Activated naive CD8-positive, alpha-beta T cell treated with anti-CD3 and anti-CD28 coated beads, Interleukin-2, amount 50 U/mL, for 24 hours (primary cell): ENCODE results near the gene UBXN6.
A peak's percentile ranks its signal among the peaks of the same experiment; 100 is the strongest.

ENCODE experiments used
- ATAC-seq: fragments of 150-1000 bp; cut with Tn5 transposase; one replicate; pipeline ENCODE4 v1.10.0; 2021
- DNase-seq: peaks from one replicate; pipeline ENCODE4 v3.0.0; 2021
- H3K27ac Mint-ChIP-seq: one replicate; pipeline ENCODE4 v1.8.0; 2021; ENCODE audit warnings: mild to moderate bottlenecking, mixed read lengths
- H3K27me3 Mint-ChIP-seq: one replicate; pipeline ENCODE4 v1.8.0; 2021; ENCODE audit warnings: mixed read lengths
- H3K36me3 Mint-ChIP-seq: one replicate; pipeline ENCODE4 v1.8.0; 2021; ENCODE audit warnings: low read depth, mixed read lengths
- H3K4me1 Mint-ChIP-seq: one replicate; pipeline ENCODE4 v1.8.0; 2021; ENCODE audit warnings: mixed read lengths
- H3K4me3 Mint-ChIP-seq: one replicate; pipeline ENCODE4 v1.8.0; 2021; ENCODE audit warnings: mild to moderate bottlenecking, moderate library complexity, mixed read lengths
- H3K9me3 Mint-ChIP-seq: one replicate; pipeline ENCODE4 v1.8.0; 2021; ENCODE audit warnings: mixed read lengths

UBXN6 gene

DNA sequence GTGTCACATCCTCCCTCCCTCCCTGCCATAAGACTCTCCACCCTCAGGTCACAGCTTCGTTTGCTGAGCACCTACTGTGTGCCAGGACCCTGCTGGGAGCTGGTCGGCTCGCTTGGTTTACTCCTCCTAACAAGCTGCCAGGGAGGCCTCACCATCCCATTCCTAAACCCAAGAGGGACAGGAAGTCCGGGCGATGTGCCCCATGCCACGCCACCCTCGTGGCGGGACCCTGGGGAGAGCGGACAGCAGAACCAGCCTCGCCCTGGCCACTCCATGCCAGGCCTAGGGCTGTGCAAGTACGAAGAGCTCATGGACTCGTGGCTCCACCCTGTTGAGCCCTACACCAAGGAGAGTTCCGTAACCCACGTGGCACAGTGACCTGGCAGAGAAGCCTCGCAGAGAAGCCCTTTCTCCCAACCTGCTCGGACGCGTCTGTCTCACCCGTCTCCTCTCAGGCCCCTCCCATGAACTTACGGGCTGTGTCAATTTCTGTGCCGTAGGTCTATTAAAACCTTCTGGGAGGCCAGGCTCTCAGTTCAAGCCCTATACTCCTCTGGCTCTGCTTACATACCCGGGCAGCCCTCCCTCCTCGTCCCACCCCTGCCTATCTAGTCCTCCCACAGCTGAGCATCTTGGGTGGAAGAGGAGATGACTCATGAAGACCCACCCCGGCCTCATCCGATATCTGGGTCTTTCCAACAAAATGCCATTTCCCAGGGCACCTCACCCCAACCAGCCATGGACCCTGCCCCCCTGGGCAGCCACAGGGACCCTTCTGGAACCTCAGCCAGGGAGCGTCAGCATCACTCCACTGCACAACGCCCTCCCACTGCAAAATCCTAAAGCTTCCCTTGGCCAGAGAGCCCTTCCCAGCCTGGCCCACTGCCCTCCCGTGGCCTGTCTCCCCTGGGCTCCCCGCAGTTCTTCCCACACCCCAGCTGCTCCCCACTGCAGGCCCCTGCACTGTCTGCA is 2.6 kb downstream of the UBXN6 start:
- DNase-seq (no peak), ATAC-seq (no peak)
- H3K4me3 Mint-ChIP-seq = no peak overlapping the region
- H3K27ac Mint-ChIP-seq = peak overlapping the region; percentile 54
- peaks cover 2% of the 10 kb centered on the region for H3K27me3 Mint-ChIP-seq
- H3K9me3 Mint-ChIP-seq = no peaks in the 10 kb centered on the region
- peaks cover 6% of the 10 kb centered on the region for H3K36me3 Mint-ChIP-seq
- peaks cover 16% of the 10 kb centered on the region for H3K4me1 Mint-ChIP-seq

DNA sequence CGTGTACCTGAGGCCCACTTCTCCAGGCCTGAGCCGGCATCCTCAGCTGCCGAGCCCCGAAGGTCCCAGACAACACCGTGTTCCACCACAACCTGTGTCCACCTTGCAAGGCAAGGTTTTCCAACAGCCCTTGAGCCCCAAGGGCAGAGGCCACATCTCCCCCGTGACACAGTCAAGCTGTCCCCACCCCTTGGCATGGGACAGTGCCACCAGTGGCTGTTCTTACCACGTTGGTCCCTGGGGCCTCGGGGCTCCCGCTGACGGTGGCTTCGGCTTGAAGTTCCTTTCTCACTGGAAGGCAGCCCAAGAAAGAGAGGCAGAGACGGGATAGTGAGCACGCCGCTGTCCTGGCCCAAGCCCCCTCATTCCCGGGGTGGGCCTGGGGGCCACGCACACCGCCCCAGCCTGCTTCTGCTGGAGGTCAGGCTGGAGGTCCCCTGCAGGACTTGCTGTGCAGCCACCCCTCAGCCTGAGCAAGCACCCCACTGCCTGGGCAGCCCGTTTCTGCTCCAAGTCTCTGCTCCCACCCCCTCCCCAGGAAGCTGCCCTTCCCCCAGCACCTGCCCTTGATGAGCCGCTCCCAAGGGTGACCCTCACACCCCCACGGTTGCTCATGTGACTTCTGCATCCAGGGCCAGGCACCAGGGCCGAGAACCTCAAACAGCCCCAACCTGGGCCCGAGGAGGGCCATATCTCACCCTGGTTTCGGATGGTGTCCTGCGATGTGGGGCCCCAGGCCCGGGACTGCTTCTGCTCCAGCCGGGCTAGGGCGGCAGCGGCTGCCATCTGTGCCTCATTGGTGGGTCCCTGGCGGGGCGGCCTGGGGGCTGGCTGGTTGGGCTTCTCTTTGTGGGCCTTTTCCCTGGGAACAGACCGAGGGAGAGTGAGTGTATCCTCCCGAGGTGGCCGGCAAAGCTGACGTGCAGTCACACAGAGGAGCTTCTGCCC is 4.1 kb downstream of the UBXN6 start:
- H3K36me3 Mint-ChIP-seq = peaks cover 9% of the 10 kb centered on the region
- H3K9me3 Mint-ChIP-seq = no peaks in the 10 kb centered on the region
- H3K4me3 Mint-ChIP-seq = no peak overlapping the region
- DNase-seq (no peak), ATAC-seq (no peak)
- no peak overlapping the region for H3K27ac Mint-ChIP-seq
- peaks cover 16% of the 10 kb centered on the region for H3K4me1 Mint-ChIP-seq
- peaks cover 2% of the 10 kb centered on the region for H3K27me3 Mint-ChIP-seq

DNA sequence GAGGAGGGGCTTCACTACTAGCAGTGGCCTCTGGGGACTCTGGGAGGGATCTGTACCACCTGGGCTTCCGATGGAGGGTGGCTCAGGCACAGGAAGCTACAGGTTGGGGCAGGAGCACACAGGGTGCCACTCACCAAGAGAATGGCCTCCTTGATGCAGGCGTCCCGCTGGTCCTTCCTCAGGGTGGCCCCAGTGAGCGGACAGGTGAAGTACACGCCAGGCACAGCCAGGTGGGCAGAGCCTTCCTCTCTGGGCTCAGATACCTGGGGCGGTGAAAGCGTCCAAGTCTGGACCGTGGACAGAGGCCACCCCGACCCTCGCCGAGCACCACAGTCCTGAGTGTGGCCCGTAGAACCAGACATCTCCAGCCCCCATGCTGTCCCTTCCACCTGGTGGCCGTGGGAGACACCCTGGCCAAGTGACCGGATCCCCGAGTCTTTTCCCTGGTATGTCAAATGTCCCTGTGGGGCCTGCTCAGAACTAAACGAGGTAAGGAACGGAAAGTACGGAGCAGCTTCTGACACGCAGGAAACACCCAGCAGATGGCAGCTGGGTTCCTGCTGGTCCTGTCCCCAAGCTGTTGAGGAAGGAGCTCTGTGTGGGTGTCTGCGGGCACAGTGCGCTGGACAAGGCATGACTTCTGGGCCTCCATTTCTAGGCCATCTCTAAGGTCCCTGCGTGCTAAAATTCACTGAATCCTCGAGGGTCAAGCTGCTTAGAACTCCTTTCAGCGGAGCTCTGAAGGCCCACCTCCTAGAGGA is 5.2 kb downstream of the UBXN6 start:
- no peak overlapping the region for H3K27ac Mint-ChIP-seq
- no peak for DNase-seq
- H3K4me3 Mint-ChIP-seq = no peak overlapping the region
- H3K4me1 Mint-ChIP-seq = peaks cover 13% of the 10 kb centered on the region
- H3K9me3 Mint-ChIP-seq = no peaks in the 10 kb centered on the region
- ATAC-seq = no peak
- peaks cover 9% of the 10 kb centered on the region for H3K36me3 Mint-ChIP-seq
- H3K27me3 Mint-ChIP-seq = no peaks in the 10 kb centered on the region

DNA sequence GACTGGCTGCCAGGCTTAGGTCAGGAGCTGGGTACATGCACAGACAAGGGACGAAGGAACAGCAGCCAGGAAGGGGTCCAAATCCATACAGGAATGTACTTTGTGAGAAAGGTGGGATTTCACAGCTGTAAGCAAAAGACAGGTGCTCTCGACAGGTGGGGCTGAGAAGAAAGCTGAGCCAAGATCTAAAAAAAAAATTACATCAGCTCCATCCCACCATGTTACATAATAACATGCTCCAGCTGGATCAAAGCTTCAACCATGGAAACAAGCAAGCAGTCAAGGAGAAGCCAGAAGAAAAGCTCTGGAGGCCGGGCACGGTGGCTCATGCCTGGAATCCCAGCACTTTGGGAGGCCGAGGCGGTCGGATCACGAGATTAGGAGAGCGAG is 8.0 kb downstream of the UBXN6 start:
- no peaks in the 10 kb centered on the region for H3K9me3 Mint-ChIP-seq
- H3K4me1 Mint-ChIP-seq = no peaks in the 10 kb centered on the region
- peaks cover 10% of the 10 kb centered on the region for H3K36me3 Mint-ChIP-seq
- ATAC-seq (no peak), DNase-seq (no peak)
- H3K4me3 Mint-ChIP-seq = no peak overlapping the region
- no peak overlapping the region for H3K27ac Mint-ChIP-seq
- H3K27me3 Mint-ChIP-seq = no peaks in the 10 kb centered on the region

DNA sequence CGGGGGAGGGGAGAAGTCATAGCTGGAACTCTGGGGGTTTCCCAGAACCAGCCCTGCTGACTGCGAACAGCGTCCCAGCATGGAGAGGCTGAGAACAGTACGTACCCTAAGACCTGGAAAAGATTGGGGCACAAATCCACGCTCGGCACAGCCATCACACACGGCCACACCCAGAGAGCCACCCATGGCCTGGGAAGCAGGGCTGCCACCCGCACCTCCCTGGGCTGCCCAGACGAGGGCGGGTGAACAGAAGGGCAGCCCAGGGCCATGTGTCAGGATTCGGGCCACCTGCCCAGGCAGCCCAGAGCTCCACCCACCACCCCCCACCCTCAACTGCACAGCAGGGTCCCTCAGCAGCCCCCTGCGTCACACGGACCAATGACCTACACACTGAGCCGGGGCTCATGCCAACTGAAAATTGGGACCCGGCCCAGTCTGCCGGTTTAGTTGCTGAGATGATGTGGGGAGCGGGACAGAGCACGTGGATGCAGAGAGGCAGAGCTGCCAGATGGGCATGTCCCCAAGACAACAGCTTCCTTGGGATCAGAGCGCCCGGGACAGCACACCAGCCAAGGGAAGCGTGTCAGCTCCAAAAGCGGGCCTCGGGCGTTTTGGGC is 8.5 kb downstream of the UBXN6 start:
- peaks cover 10% of the 10 kb centered on the region for H3K36me3 Mint-ChIP-seq
- no peaks in the 10 kb centered on the region for H3K4me1 Mint-ChIP-seq
- DNase-seq (no peak), ATAC-seq (no peak)
- H3K27me3 Mint-ChIP-seq = no peaks in the 10 kb centered on the region
- no peak overlapping the region for H3K4me3 Mint-ChIP-seq
- no peak overlapping the region for H3K27ac Mint-ChIP-seq
- no peaks in the 10 kb centered on the region for H3K9me3 Mint-ChIP-seq

DNA sequence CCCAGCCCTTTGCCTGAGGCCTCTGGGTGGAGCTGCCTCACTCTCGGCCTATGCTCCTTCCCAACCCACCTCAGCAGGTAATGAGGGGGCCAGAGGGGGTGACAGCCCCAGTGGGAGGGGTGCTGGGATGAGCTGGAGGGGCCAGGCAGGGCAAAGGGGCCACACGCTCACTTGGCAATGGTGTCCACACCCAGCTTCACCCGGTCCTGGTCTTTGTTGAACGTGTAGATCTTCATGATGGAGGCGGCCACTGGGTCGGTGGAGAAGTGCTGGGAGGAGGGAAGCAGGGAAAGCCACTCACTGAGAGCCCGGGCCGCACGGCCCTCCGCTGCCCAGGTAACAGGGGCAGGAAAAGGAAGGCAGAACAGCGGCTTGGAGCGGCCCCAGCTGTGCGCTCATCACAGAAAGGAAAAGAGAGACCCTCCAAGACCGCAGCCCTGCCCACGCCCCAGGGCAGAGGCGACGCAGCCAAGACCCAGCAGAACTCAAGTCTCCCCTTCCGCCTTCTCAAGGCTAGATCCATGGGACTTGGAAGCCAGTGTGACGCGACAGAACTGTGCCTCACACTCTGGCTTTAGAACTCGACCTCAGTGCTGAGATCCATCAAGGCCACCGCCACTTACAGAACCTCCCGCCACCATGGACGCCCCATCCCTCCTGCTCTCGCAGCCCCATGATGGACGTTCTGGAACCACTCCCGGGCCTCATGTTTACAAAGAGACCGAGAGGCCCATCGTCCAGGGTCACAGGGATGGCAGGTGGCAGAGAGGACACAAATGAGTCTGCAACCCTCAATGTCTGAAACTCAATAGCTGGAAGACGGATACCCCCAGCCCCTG is 9.2 kb downstream of the UBXN6 start:
- H3K4me3 Mint-ChIP-seq = no peak overlapping the region
- no peaks in the 10 kb centered on the region for H3K4me1 Mint-ChIP-seq
- ATAC-seq = no peak
- no peaks in the 10 kb centered on the region for H3K27me3 Mint-ChIP-seq
- no peak overlapping the region for H3K27ac Mint-ChIP-seq
- DNase-seq = no peak
- H3K9me3 Mint-ChIP-seq = no peaks in the 10 kb centered on the region
- peaks cover 10% of the 10 kb centered on the region for H3K36me3 Mint-ChIP-seq

DNA sequence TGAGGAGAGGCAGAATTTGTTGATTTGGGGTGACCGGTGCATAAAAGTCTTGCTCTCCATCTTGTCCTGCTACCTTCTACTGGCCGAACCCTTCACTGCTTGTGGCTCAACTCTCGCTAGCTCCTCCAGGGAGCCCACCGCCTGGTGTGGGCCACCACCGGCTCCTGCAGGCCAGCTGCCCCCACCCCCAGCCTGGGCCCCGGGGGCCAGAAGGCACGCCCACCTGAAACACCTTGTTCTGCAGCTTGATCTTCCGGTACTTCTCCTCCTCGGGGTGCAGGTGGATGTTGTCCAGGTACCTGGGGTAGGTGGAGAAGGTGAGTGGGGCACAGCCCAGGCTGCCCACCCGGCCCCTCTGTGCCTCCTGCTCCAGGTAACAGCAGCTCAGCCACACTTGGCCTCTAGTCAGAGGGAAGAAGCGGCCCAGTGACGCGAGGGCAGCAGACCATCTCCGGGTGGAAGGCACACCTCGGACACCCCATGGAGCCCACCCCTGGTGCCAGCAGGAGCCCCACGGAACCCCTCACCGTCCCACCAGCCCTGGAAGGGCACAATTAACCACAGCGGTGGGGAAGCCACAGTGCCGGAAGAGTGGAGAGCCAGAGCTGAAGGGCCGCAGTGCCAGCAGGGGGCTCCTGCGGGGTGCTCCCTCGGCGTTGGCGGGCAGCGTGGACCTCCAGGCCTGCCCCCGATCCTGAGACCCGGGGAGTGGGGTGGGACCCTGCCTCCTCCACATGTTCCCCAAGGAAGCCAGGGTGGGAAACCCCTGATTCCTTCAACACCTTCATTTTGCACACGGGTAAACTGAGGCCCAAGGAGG is 10.1 kb downstream of the UBXN6 start:
- no peak overlapping the region for H3K4me3 Mint-ChIP-seq

DNA sequence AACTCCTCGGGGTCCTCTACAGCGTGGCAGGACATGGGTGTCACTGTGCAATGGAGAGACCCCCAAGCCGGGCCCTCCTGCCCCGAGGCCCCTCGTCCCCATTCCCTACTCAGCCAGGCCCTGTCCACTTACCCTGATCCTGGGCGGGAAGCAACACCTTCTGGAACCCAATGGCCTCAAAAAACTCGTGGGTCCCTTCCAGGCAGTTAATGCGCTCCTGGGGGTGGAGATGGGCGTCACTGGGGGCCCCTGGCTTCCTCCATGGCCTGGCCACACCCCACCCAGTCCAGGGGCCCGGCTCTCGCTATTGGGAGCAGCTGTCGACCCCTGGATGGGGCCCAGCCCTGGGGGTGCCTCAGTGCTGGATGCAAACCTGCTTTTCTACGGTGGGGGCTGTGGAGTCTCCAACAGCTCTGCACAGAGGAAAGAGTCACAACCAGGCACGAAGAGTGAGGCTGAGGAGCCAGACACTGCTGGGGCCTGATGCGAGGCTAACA is 10.8 kb downstream of the UBXN6 start:
- no peaks in the 10 kb centered on the region for H3K27me3 Mint-ChIP-seq
- H3K36me3 Mint-ChIP-seq = peaks cover 9% of the 10 kb centered on the region
- no peak for DNase-seq
- H3K9me3 Mint-ChIP-seq = no peaks in the 10 kb centered on the region
- no peak overlapping the region for H3K4me3 Mint-ChIP-seq
- no peaks in the 10 kb centered on the region for H3K4me1 Mint-ChIP-seq
- no peak overlapping the region for H3K27ac Mint-ChIP-seq
- ATAC-seq = no peak

More for the DNA sequence above, 10.1 kb downstream of the UBXN6 start:
- no peak overlapping the region for H3K27ac Mint-ChIP-seq
- DNase-seq (no peak), ATAC-seq (no peak)
- H3K36me3 Mint-ChIP-seq = peaks cover 10% of the 10 kb centered on the region
- no peaks in the 10 kb centered on the region for H3K4me1 Mint-ChIP-seq
- H3K27me3 Mint-ChIP-seq = no peaks in the 10 kb centered on the region
- no peaks in the 10 kb centered on the region for H3K9me3 Mint-ChIP-seq

DNA sequence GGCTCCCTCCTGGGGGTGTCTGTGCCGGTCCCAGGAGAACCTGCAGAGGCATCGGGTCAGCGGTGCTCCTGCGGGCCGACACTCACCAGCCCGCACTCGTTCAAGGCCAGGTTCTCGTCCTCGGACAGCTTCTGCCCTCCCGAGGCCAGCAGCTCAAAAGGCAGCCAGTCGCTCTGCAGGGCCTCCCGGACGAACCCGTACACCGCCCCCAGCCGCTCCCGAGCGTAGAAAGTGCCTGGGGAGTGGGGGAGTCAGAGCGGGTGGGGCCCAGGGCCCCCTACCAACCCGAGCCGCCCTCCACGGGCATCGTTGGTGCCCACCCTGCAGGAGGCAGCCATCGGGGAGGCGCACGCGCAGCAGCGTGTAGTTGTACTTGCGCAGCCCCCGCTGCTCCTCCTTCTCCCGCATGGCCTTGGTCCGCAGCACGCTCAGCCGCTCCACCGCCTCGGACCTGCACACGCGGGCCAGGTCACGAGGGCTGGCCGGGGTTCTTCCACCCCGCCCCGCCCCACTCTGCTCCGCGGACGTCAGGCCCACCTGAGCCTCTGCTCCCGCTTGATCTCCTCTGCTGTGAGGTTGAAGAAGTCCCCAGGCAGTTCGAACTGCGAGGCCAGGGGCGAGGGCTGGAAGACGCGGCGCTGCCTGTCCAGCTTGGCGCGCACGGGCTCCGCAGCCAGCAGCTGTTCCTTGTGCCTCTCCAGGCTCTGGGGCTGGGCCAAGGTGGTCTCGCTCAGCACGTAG is 11.5 kb downstream of the UBXN6 start:
- no peaks in the 10 kb centered on the region for H3K4me1 Mint-ChIP-seq

DNA sequence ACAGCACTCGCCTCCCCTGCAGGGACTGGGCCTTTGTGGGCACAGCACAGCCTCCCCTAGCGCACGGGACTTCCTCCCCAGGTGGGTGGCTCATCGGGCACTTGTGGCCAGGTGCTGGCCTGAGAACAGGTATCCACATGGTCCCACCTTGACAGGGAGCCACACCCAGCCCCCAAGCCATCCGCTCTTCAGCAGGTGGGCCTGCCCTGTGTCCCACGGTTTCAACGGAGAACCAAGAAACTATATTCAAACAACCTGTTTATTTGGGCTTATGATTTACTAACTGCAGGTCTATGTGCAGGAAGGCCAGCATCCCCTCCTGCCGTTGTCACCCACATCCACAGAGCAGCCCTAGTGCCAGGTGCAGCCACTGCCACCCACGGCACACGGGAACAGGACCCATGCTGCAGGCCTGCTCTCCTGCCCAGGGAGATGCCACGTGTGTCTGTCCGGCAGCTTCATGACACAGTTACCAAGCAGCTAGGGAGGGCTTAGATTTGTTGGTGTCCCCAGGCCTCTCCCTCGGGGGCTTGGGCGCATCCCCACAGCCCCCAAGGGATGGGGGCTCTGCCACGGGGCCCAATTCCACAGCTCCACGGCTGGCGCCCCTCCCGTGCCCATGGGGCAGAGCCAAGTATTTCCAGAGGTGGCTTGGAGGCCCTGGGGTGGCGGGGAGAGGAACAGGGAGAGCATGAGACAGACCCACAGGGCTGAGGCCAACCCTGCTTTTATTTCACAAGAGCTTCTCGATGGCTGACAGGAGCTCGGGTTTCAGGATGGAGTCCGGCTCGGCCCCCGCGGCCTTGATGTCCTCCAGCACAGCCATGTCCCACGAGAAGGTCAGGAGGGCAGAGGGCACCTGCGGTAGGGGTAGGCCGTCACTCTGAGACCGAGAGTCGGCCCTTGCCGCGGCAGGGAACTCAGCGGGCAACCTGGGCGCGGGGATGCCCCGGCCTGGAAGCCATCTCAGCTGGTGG is 12.5 kb downstream of the UBXN6 start:
- H3K4me1 Mint-ChIP-seq = no peaks in the 10 kb centered on the region
- peaks cover 8% of the 10 kb centered on the region for H3K36me3 Mint-ChIP-seq
- no peak overlapping the region for H3K27ac Mint-ChIP-seq
- ATAC-seq (no peak), DNase-seq (no peak)
- no peaks in the 10 kb centered on the region for H3K27me3 Mint-ChIP-seq
- H3K9me3 Mint-ChIP-seq = no peaks in the 10 kb centered on the region
- no peak overlapping the region for H3K4me3 Mint-ChIP-seq

More for the DNA sequence above, 11.5 kb downstream of the UBXN6 start:
- DNase-seq = no peak
- peaks cover 9% of the 10 kb centered on the region for H3K36me3 Mint-ChIP-seq
- H3K9me3 Mint-ChIP-seq = no peaks in the 10 kb centered on the region
- H3K4me3 Mint-ChIP-seq = no peak overlapping the region
- no peak for ATAC-seq
- no peak overlapping the region for H3K27ac Mint-ChIP-seq
- no peaks in the 10 kb centered on the region for H3K27me3 Mint-ChIP-seq
